ENCODE measurements around the gene DCHS1.

The DCHS1 gene

DNA sequence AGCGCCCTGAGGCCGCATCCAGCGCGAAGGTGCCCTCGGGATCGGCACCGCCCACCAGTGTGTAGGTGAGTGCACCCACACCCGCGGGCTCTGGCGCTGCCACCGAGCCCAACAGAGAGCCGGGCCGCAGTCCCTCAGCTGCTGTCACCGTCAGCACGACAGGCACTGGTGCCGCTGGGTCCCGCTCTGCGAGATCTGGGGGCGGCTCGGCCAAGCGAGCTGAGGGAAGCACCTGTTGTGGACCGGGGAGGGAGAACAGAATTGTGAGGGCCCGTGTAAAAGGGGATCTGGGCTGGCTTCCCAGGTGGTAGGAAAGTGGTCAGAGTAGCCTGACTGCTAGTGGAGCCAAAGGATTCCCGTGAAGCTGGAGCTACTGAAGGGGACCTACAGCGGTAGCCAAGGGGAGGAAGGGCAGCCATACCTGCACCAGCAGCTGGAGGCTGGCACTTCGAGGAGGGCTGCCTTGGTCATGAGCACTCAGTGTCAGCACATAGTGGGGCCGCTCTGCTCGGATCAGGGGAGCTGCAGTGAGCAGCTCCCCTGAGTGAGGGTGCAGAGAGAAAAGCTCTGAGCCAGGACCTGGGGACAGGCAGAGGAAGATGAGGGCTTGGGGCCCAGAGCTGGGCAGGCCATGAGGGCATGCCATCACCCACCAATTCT lies 24.8 kb downstream of the DCHS1 start:
- no peak for DNase-seq (ENCODE audit: insufficient read length, low spot score)
- FAIRE-seq, result no peak

- no peak for FAIRE-seq
- no peak for DNase-seq (ENCODE audit: insufficient read length, low spot score)
These were observed 25.5 kb downstream of the DCHS1 start for GRCh38 chr11:6629892-6630631.

DNA sequence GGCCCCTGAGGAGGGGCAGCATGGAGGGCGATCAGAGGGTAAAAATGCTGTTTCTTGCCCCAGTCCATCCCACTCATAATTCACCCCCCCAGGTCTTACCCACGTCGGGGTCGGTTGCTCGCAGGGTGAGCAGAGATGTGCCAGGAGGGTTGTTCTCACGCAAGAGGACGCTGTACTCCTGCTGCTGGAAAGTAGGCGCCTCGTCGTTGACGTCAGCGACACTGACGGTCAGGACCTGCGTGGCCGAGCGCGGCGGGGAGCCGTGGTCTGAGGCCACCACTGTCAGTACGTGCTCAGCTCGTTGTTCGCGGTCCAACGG lies 26.1 kb downstream of the DCHS1 start:
- no peak for DNase-seq (ENCODE audit: insufficient read length, low spot score)
- no peak for FAIRE-seq

DNA sequence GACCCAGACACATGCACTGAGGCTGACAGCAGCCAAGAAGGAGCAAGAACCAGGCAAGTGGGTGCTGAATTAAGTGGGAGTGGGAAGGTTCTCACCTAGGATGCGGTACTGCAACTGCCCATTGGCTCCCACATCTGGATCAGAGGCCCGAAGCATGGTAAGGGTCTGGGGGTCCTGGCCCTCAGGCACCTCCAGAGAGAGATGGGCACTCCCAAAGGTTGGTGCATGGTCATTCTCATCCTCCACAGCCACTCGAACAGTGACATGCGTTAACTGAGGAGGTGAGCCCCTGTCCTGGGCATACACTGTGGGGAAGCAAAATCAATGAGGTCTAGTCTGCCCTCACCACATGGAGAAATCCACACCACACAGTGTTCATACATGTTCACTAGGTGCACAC lies 27.1 kb downstream of the DCHS1 start:
- FAIRE-seq (no peak), DNase-seq (ENCODE audit: insufficient read length, low spot score) (no peak)

GRCh38 chr11:6627762-6628241 lies 27.8 kb downstream of the DCHS1 start:
- DNase-seq (ENCODE audit: insufficient read length, low spot score) (no peak), FAIRE-seq (no peak)

DNA sequence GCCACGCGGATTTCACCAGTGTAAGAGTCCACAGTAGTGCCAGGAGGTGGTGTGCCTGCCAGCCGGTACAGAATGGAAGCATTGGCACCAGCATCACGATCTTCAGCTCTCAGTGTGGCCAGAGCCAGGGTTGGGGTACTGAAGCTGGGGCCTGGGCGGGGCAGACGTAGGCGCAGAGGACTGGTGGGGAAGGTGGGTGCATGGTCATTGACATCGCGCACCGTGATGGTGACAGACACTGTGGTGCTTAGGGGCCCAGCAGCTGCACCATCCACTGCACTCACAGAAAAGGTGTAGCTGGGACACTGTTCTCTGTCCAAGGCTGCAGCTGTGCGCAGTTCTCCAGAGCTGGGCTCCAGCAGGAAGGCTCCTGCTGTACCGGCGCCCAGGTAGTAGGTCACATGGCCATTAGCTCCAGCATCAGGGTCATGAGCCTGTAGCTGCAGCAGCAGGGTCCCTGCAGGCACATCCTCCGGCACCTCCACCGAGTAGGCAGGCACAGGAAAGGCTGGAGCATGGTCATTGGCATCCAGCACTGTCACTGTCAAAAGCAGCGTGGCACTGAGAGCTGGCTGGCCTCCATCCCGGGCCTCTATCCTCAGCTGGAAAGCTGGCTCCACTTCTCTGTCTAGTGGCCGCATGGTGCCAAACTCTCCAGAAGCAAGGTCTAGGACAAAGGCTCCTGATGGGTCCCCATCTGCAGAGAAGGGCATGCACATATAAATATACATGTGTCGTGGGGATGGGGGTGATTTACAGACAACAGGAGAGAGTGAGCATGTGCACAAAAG lies 28.4 kb downstream of the DCHS1 start:
- FAIRE-seq (no peak), DNase-seq (ENCODE audit: insufficient read length, low spot score) (no peak)

GRCh38 chr11:6625832-6626420 lies 29.7 kb downstream of the DCHS1 start:
- no peak for FAIRE-seq

GRCh38 chr11:6625156-6625831 lies 30.3 kb downstream of the DCHS1 start:
- DNase-seq (ENCODE audit: insufficient read length, low spot score) (no peak), FAIRE-seq (no peak)

More at GRCh38 chr11:6625832-6626420, 29.7 kb downstream of the DCHS1 start:
- no peak for DNase-seq (ENCODE audit: insufficient read length, low spot score)

DNA sequence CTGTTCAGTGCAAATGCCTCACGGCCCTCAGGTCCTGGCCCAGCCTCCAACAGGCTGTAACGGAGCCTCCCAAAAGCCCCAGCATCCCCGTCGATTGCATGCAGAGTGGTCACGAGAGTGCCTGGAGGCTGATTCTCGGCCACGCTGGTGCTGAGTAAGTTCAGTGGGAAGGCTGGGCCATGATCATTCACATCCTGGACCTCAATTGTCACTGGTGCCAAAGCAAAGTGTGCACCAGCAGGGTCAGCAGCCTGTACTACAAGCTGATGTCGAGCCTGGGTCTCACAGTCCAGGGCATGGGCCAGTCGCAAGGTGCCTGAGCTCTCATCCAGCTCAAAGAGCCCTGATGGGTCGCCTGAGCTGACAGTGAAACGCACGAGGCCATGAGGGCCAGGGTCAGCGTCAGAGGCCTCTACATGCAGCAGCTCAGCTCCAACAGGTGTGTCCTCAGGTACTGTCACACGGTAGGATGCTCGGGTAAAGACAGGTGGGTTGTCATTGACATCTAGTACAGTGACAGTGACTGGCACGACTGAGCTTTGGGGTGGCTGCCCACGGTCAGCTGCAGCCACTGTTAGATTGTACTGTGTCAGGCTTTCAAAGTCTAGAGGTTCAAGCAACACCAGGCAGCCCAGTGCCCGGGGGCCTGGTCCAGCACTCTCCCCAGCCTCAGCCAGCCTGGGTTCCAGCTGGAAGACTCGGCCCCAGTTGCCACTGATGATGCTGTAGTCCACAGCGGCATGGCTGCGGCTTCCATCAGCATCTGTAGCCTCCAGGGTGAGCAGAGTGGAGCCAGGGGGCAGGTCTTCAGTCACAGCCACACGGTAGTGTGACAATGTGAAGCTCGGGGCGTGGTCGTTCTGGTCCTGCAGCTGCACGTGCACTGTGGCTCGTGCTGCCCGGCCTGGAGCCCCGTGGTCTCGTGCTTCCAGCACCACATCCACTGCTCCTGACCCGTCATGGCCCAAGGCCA lies 31.9 kb downstream of the DCHS1 start:
- DNase-seq (ENCODE audit: insufficient read length, low spot score), result no peak
- no peak for FAIRE-seq

DNA sequence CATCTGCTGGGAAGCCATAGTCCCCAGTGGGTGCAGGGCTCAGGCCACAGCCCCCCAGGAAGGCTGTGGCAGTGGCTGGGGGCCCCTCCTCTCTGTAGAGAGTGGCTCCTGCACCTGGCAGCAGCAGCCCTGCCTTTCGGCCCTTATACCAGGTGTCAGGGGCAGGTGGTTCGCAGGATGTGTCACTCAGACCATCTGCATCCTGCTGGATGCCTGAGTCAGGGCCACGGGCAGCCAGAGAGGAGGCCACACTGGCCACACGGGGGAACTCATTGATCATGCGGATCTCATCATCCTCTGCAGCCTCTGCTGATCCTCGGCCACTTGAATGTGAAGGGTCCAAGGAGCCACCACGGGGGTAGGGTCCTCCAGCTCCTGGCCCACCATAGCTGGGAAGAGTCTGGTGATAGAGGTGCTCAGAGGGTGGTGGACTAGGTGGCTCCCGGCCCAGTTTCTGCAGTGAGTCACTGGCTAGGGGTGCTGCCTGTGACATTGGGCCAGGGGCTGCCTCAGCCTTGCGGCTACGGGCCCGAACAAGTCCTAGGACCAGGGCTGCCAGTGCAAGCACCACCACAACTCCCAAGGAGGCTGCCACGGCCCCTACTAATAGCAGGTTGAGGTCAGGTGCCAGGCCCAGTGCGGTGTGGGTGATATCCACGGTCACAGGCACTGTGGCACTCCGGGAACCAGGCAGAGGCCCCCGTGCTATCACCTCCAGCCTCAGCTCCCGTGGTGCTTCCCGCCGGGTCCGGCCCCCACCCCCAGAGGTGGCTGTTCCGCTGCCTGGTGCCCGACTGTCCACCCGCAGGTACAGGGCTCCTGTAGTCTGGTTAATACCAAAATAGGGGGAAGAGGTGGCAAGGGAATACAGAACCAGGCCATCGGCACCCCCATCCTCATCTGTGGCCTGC lies 33.1 kb downstream of the DCHS1 start:
- no peak for FAIRE-seq
- no peak for DNase-seq (ENCODE audit: insufficient read length, low spot score)

DNA sequence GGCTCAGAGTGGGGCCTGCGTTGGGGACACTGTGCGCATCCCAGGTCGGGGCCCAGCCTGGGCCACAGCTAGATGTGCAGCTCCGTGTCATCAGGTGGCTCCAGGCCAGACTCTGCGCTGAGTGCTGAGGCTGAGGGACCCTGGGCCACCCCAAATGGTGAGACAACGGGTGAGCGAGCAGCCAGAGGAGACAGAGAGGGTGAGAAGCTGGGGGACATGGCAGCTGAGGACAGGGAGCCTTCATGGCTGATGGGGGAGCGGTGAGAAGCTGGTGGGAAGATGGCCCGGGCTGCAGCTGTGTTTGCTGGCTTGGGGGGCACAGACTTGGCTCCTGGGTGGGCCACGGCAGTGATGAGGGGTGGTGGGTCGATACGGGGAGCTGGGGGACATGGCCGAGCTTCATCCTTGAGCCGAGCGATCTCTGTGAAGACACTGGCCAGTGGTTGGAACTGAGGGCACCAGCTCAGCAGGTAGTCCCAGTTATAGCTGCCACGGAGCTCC lies 33.8 kb downstream of the DCHS1 start:
- DNase-seq (ENCODE audit: insufficient read length, low spot score), result no peak
- FAIRE-seq, result no peak

DNA sequence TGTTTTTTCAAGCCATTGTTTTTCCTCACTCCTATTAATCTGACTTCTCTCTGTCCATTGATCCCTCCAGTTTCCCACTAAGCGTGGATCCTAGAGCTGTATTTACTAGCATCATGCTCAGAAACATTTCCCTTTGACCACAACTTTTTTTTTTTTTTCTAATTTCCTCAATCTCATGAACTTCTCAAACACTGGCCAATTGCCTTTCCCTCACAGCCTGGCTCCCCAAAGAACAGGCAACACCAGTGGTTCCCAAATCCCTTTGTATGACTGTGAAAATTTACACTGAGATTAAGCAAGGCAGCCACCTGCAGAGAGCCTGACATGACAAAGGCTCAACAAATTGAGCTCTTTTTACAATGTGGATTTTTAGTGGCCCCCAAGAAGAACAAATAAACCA lies 35.0 kb downstream of the DCHS1 start:
- no peak for DNase-seq (ENCODE audit: insufficient read length, low spot score)
- no peak for FAIRE-seq

- DNase-seq (ENCODE audit: insufficient read length, low spot score), result peak; percentile 98
- FAIRE-seq, result peak; percentile 97
These were observed 36.4 kb downstream of the DCHS1 start, which contains the start of gene TPP1 for GRCh38 chr11:6619004-6619745. Gene TPP1 (minus strand): TSS chr11:6619422. CDS start chr11:6619400, 22 bp downstream.

GRCh38 chr11:6618117-6619003 lies 37.2 kb downstream of the DCHS1 start:
- DNase-seq (ENCODE audit: insufficient read length, low spot score) (no peak), FAIRE-seq (no peak)

- DNase-seq (ENCODE audit: insufficient read length, low spot score) (no peak), FAIRE-seq (no peak)
These were observed 38.3 kb downstream of the DCHS1 start for GRCh38 chr11:6617315-6617781.

- DNase-seq (ENCODE audit: insufficient read length, low spot score), result no peak
- no peak for FAIRE-seq
These were observed 38.9 kb downstream of the DCHS1 start for GRCh38 chr11:6616596-6617250.
